CD4-positive, alpha-beta T cell (primary cell): ENCODE results near the gene CRKL. TPM values are rescaled to one million over a fixed set of nuclear protein-coding genes. Genes with fewer than 3 reads are reported as not detected.
A peak's percentile ranks its signal among the peaks of the same experiment; 100 is the strongest.

Experiments
- ATAC-seq: fragments of 200-7000 bp; cut with Tn5 transposase; one replicate; pipeline ENCODE4 v1.10.0; 2022; ENCODE audit warnings: mild to moderate bottlenecking; ENCODE audit not compliant: poor library complexity
- CTCF ChIA-PET: fragments of 350-600 bp; sonication (Branson Sonifier 250); formaldehyde crosslinking; loops from one replicate; lab custom pipeline; 2021; ENCODE audit warnings: antibody characterized with exemption, inconsistent platforms; lab: Charles Lee
- POLR2A ChIA-PET: fragments of 350-600 bp; sonication (Branson Sonifier 250); formaldehyde crosslinking; loops from one replicate; lab custom pipeline; 2021; ENCODE audit warnings: antibody characterized with exemption, inconsistent platforms; lab: Charles Lee
- DNase-seq, 14 experiments: peaks; one replicate each; pipeline ENCODE4 v3.0.0-alpha.2; 2013 to 2020; ENCODE audit warnings: mixed read lengths in 2 of 14
- H3K27ac ChIP-seq, 2 donors: one replicate each; pipeline versions ENCODE4 v1.5.1 to v1.7.0; 2013; ENCODE audit warnings: low read length in 2 of 2, low read depth in 1 of 2, mild to moderate bottlenecking in 1 of 2
- H3K27me3 ChIP-seq, 2 experiments: 1 replicate in 1 of 2; 2 replicates in 1 of 2; pipeline versions ENCODE4 v1.6.1 to v1.7.0; 2013; ENCODE audit warnings: low read length in 2 of 2, control low read depth in 1 of 2, mild to moderate bottlenecking in 1 of 2, moderate library complexity in 1 of 2; ENCODE audit not compliant: insufficient read depth in 2 of 2, control insufficient read depth in 1 of 2
- H3K36me3 ChIP-seq: one replicate; pipeline ENCODE4 v1.6.1; 2013; ENCODE audit warnings: low read length, control low read depth; ENCODE audit not compliant: insufficient read depth
- H3K4me1 ChIP-seq: one replicate; pipeline ENCODE4 v1.6.1; 2013; ENCODE audit warnings: low read length, control low read depth; ENCODE audit not compliant: insufficient read depth
- H3K4me3 ChIP-seq: one replicate; pipeline ENCODE4 v1.5.1; 2013; ENCODE audit warnings: mild to moderate bottlenecking, low read length, moderate library complexity
- H3K9me3 ChIP-seq, 2 experiments: 1 replicate in 1 of 2; 2 replicates in 1 of 2; pipeline versions ENCODE4 v1.6.1 to v1.7.0; 2013; ENCODE audit warnings: low read length in 2 of 2, mild to moderate bottlenecking in 2 of 2, control low read depth in 1 of 2, moderate library complexity in 1 of 2; ENCODE audit not compliant: control insufficient read depth in 1 of 2, insufficient read depth in 1 of 2
- H3K27ac Mint-ChIP-seq: one replicate; pipeline ENCODE4 v1.8.0; 2020; ENCODE audit warnings: mixed read lengths
- H3K27me3 Mint-ChIP-seq: one replicate; pipeline ENCODE4 v1.8.0; 2021; ENCODE audit warnings: mixed read lengths
- H3K36me3 Mint-ChIP-seq: one replicate; pipeline ENCODE4 v1.8.0; 2021; ENCODE audit warnings: low read depth, mixed read lengths
- H3K4me1 Mint-ChIP-seq: one replicate; pipeline ENCODE4 v1.8.0; 2021; ENCODE audit warnings: low read depth, mixed read lengths
- H3K4me3 Mint-ChIP-seq: one replicate; pipeline ENCODE4 v1.8.0; 2020; ENCODE audit warnings: mild to moderate bottlenecking, mixed read lengths
- H3K9me3 Mint-ChIP-seq: one replicate; pipeline ENCODE4 v1.8.0; 2020; ENCODE audit warnings: mixed read lengths
- intact Hi-C, 2 experiments: fragments of 100-400 bp; cut with DNase I in 1 of 2; cut with micrococcal nuclease in 1 of 2; formaldehyde crosslinking; loops; one replicate each; pipeline versions ENCODE4 v1.15.1 to v1.9.0; 2023 to 2025; cut with DNase I, micrococcal nuclease
- total RNA-seq, 174 experiments: library from RNA in 2 of 174; stranded (reverse) in 2 of 174; gene quantifications; one replicate each; pipeline ENCODE4 v1.2.3 and lab custom pipeline; 2021 to 2026
- TF ChIP-seq, protein P1 (sequence below): fragments of 200-600 bp; IDR thresholded peaks from one replicate; pipeline ENCODE4 v1.8.0; 2022; ENCODE audit warnings: antibody characterized with exemption, mild to moderate bottlenecking

CRKL gene
- total RNA-seq, 2 experiments from 2014 or later = 41.9 to 43.5 TPM

DNA sequence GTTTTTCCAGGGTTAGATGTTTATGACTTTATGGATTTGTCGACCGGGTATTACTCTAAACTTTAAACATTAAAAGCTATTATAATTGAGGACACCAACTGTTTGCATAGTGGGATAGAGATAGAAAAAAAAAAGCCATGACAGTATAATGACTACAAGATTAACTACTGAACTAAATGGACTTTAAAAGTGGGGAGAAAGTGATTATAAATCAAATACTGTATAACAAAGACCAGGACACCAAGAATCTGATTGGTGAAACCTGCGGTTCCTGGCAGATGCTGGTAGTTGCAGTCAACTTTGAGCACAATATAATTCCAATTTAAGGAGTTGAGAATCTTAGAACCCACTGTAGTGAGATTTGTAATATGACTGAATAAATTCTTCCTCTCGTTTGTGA lies 2.5 kb downstream of the CRKL start:
- H3K4me1 Mint-ChIP-seq = peaks cover 58% of the 10 kb centered on the region

DNA sequence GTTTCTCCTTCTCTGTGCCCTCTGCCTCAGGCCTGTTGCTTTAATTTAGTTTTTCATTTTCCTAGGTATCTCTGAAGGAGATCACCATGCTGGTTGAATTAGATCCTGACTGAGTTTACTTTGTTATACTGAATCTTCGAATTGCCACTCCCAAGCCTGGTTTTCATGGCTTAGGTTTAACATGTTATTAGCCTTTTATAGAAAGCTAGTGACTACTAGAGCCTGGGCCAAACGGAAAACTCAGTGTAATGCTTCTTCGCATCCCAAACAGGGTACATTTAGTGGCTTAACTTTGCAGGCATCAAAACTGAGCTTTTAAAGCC lies 3.6 kb downstream of the CRKL start:
- TF ChIP-seq, protein P1, sequence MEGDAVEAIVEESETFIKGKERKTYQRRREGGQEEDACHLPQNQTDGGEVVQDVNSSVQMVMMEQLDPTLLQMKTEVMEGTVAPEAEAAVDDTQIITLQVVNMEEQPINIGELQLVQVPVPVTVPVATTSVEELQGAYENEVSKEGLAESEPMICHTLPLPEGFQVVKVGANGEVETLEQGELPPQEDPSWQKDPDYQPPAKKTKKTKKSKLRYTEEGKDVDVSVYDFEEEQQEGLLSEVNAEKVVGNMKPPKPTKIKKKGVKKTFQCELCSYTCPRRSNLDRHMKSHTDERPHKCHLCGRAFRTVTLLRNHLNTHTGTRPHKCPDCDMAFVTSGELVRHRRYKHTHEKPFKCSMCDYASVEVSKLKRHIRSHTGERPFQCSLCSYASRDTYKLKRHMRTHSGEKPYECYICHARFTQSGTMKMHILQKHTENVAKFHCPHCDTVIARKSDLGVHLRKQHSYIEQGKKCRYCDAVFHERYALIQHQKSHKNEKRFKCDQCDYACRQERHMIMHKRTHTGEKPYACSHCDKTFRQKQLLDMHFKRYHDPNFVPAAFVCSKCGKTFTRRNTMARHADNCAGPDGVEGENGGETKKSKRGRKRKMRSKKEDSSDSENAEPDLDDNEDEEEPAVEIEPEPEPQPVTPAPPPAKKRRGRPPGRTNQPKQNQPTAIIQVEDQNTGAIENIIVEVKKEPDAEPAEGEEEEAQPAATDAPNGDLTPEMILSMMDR = no peak
- Mint-ChIP-seq H3K27me3 (no peaks in the 10 kb centered on the region), H3K4me1 (peaks cover 69% of the 10 kb centered on the region), H3K9me3 (no peaks in the 10 kb centered on the region), H3K4me3 (peak overlapping the region; percentile 98), H3K27ac (peak overlapping the region; percentile 55), H3K36me3 (peaks cover 43% of the 10 kb centered on the region)
- Histone ChIP-seq H3K27me3 (no peaks in the 10 kb centered on the region), H3K4me3 (peak overlapping the region; percentile 99), H3K4me1 (peaks cover 64% of the 10 kb centered on the region), H3K36me3 (peaks cover 5% of the 10 kb centered on the region), H3K9me3 (no peaks in the 10 kb centered on the region), H3K27ac (no peak overlapping the region)
- ATAC-seq (no peak), DNase-seq (no peak)
- CTCF ChIA-PET = no interaction called here
- intact Hi-C loops = loop anchor here in 1 of 2 experiments (5.0 kb wide), 1 partner anchor 414 kb away; the partner anchor contains the start of gene MED15
- POLR2A ChIA-PET = interaction anchor here (0.6 to 1.8 kb wide), 3 partner anchors 16 to 82 kb away, joined by 3 to 6 read pairs (median 4); partner anchors contain the start of gene THAP7

More for the DNA sequence above, 2.5 kb downstream of the CRKL start:
- Mint-ChIP-seq H3K9me3 (no peaks in the 10 kb centered on the region), H3K27me3 (no peaks in the 10 kb centered on the region), H3K4me3 (peak overlapping the region; percentile 98), H3K27ac (peak overlapping the region; percentile 55), H3K36me3 (peaks cover 37% of the 10 kb centered on the region)
- ChIA-PET POLR2A (interaction anchor here (1.8 kb wide), 1 partner anchor 83 kb away, joined by 6 read pairs; the partner anchor contains the start of gene THAP7), CTCF (interaction anchor here (1.4 kb wide), 1 partner anchor 34 kb away, joined by 3 read pairs; no protein-coding TSS in a partner anchor)
- Histone ChIP-seq H3K4me3 (peak overlapping the region; percentile 99), H3K27ac (no peak overlapping the region), H3K4me1 (peaks cover 56% of the 10 kb centered on the region), H3K27me3 (no peaks in the 10 kb centered on the region), H3K9me3 (no peaks in the 10 kb centered on the region), H3K36me3 (no peaks in the 10 kb centered on the region)
- TF ChIP-seq, protein P1 = no peak
- ATAC-seq (no peak), DNase-seq (no peak)
- intact Hi-C loops = loop anchor here (5.0 kb wide), 3 partner anchors 63 to 412 kb away; partner anchors contain the start of genes LZTR1 (in 1 of the 2) and MED15 (in 1 of the 2)

DNA sequence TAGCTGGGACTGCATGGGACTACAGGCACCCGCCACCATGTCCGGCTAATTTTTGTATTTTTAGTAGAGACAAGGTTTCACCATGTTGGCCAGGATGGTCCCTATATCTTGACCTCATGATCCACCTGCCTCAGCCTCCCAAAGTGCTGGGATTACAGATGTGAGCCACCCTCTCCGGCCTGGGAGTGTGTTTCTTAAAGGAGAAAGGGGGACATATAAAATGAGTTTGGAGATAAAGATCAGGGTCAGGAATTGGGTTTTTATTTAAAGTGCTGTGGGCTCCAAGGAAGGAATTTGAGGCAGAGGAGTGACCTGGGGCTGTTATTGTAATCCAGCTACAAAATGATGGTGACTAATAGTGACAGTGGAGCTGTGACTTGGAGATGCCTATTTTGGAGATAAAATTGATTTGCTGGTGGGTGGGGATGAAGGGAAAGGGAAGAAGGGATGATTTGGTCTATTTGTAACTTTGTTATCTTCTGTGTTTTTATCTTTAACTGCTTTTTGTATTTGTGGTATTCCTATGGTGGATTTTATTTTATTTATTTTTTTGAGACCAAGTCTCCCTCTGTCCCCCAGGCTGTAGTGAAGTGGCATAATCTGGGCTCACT lies 5.0 kb downstream of the CRKL start:
- Histone ChIP-seq H3K9me3 (no peaks in the 10 kb centered on the region), H3K27me3 (no peaks in the 10 kb centered on the region), H3K4me1 (peaks cover 60% of the 10 kb centered on the region), H3K27ac (no peak overlapping the region), H3K36me3 (peaks cover 12% of the 10 kb centered on the region), H3K4me3 (no peak overlapping the region)
- Mint-ChIP-seq H3K9me3 (no peaks in the 10 kb centered on the region), H3K27ac (peak overlapping the region; percentile 48), H3K4me3 (peak overlapping the region; percentile 30), H3K36me3 (peaks cover 51% of the 10 kb centered on the region), H3K27me3 (no peaks in the 10 kb centered on the region), H3K4me1 (peaks cover 72% of the 10 kb centered on the region)
- no peak for ATAC-seq
- CTCF ChIA-PET = no interaction called here
- intact Hi-C loops = loop anchor here in 1 of 2 experiments (5.0 kb wide), 1 partner anchor 415 kb away; the partner anchor contains the start of gene MED15
- TF ChIP-seq, protein P1 = no peak
- POLR2A ChIA-PET = no interaction called here
- no peak for DNase-seq
